ENCODE measurements around the gene AKAP6.

DNA sequence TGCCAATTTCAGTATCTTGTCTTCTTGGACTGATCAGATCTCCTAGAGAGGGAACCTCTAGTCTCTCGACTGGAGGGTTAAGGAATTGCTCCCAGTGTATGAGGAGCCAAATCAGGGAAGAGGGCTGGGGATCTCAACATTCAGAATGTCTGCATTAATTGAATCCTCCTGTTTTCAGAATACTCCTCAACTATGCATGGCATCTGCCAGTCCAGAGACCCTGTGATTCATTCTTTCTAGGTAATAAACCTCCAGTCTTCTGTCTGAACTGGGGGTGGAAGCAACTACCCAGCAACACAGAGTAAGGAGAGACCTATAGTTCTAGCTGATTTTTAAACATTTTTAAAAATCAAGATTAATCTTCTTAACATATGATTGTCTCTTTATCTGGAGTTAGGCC is 92.7 kb downstream of the AKAP6 start:
- TF ChIP-seq, protein P1, sequence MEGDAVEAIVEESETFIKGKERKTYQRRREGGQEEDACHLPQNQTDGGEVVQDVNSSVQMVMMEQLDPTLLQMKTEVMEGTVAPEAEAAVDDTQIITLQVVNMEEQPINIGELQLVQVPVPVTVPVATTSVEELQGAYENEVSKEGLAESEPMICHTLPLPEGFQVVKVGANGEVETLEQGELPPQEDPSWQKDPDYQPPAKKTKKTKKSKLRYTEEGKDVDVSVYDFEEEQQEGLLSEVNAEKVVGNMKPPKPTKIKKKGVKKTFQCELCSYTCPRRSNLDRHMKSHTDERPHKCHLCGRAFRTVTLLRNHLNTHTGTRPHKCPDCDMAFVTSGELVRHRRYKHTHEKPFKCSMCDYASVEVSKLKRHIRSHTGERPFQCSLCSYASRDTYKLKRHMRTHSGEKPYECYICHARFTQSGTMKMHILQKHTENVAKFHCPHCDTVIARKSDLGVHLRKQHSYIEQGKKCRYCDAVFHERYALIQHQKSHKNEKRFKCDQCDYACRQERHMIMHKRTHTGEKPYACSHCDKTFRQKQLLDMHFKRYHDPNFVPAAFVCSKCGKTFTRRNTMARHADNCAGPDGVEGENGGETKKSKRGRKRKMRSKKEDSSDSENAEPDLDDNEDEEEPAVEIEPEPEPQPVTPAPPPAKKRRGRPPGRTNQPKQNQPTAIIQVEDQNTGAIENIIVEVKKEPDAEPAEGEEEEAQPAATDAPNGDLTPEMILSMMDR (IDR thresholded peaks at IDR 0.05) = no peak
- TF ChIP-seq POLR2A (IDR thresholded peaks at IDR 0.05) = no peak
